B cell (primary cell): ENCODE results near the gene TMEM256.

Experiments
- EZH2 ChIP-seq: IDR thresholded peaks from 2 replicates; pipeline ENCODE4 v1.6.1; 2012; ENCODE audit warnings: borderline replicate concordance, low read depth, mild to moderate bottlenecking, moderate library complexity, low read length; ENCODE audit not compliant: insufficient read depth, poor library complexity, severe bottlenecking
- TF ChIP-seq, protein P1 (sequence below): fragments of 200-600 bp; IDR thresholded peaks from one replicate; pipeline ENCODE4 v1.8.0; 2022; ENCODE audit warnings: antibody characterized with exemption, mild to moderate bottlenecking

DNA sequence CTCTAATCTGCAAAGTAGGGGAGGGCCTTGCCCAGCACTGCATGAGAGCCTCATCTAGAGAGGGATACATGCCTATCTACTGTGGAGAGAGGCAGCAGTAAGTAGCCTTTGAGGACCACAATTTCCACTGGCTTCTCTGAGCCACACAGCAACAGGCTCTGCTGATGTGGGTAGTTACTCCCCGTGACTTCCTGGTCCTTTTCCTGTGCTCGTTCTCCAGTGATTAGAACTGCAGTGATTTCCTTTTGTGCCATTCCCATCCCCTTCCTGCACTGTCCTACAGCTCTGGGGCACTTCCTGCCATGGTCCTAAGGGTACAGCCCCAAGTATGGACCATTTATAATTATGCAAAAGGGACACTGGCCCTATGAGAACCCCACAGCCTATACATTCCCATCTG lies 12.6 kb downstream of the TMEM256 start:
- TF ChIP-seq, protein P1, sequence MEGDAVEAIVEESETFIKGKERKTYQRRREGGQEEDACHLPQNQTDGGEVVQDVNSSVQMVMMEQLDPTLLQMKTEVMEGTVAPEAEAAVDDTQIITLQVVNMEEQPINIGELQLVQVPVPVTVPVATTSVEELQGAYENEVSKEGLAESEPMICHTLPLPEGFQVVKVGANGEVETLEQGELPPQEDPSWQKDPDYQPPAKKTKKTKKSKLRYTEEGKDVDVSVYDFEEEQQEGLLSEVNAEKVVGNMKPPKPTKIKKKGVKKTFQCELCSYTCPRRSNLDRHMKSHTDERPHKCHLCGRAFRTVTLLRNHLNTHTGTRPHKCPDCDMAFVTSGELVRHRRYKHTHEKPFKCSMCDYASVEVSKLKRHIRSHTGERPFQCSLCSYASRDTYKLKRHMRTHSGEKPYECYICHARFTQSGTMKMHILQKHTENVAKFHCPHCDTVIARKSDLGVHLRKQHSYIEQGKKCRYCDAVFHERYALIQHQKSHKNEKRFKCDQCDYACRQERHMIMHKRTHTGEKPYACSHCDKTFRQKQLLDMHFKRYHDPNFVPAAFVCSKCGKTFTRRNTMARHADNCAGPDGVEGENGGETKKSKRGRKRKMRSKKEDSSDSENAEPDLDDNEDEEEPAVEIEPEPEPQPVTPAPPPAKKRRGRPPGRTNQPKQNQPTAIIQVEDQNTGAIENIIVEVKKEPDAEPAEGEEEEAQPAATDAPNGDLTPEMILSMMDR: no peak
- no peak for TF ChIP-seq EZH2
